Measurements from ENCODE around the gene HOXA5.

Gene HOXA5

GRCh38 chr7:27116031-27116961 is 27.2 kb downstream of the HOXA5 start (continued):
- no peak for TF ChIP-seq ZNF488 (tag by site-specific recombination; IDR thresholded peaks at IDR 0.05)
- TF ChIP-seq ZNF133 (tag by site-specific recombination; IDR thresholded peaks at IDR 0.05), result no peak
- TF ChIP-seq, protein P1, sequence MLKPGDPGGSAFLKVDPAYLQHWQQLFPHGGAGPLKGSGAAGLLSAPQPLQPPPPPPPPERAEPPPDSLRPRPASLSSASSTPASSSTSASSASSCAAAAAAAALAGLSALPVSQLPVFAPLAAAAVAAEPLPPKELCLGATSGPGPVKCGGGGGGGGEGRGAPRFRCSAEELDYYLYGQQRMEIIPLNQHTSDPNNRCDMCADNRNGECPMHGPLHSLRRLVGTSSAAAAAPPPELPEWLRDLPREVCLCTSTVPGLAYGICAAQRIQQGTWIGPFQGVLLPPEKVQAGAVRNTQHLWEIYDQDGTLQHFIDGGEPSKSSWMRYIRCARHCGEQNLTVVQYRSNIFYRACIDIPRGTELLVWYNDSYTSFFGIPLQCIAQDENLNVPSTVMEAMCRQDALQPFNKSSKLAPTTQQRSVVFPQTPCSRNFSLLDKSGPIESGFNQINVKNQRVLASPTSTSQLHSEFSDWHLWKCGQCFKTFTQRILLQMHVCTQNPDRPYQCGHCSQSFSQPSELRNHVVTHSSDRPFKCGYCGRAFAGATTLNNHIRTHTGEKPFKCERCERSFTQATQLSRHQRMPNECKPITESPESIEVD (tag by site-specific recombination; IDR thresholded peaks at IDR 0.05), result peak; percentile 99
- no peak for TF ChIP-seq ZNF354C (tag by site-specific recombination; IDR thresholded peaks at IDR 0.05; ENCODE audit: borderline replicate concordance, low read depth)
- no peak for TF ChIP-seq ZNF707 (tag by site-specific recombination; IDR thresholded peaks at IDR 0.05)
- TF ChIP-seq ZNF335 (tag by site-specific recombination; conservative IDR thresholded peaks at IDR 0.05), result peak; percentile 59
- TF ChIP-seq ZNF221 (tag by site-specific recombination; IDR thresholded peaks at IDR 0.05; ENCODE audit: borderline replicate concordance), result no peak
- TF ChIP-seq ZBTB8A (tag by site-specific recombination; IDR thresholded peaks at IDR 0.05), result peak; percentile 62; the same call in 1 of the 2 replicates
- TF ChIP-seq SCRT2 (tag by site-specific recombination; IDR thresholded peaks at IDR 0.05), result no peak
- TF ChIP-seq ZBTB48 (tag by site-specific recombination; IDR thresholded peaks at IDR 0.05), result no peak
- TF ChIP-seq ZBTB21 (tag by site-specific recombination; IDR thresholded peaks at IDR 0.05), result no peak
- TF ChIP-seq ZNF561 (tag by site-specific recombination; IDR thresholded peaks at IDR 0.05; ENCODE audit: borderline replicate concordance), result 0 out of 2 replicates have a peak, but pooled peaks have one; percentile 62
- TF ChIP-seq ZNF580 (tag by site-specific recombination; IDR thresholded peaks at IDR 0.05), result no peak
- no peak for TF ChIP-seq ZNF560 (tag by site-specific recombination; IDR thresholded peaks at IDR 0.05; ENCODE audit: borderline replicate concordance)
- TF ChIP-seq ZNF449 (tag by site-specific recombination; IDR thresholded peaks at IDR 0.05), result no peak
- TF ChIP-seq ZNF791 (tag by site-specific recombination; IDR thresholded peaks at IDR 0.05), result no peak
- TF ChIP-seq ZNF169 (tag by site-specific recombination; IDR thresholded peaks at IDR 0.05), result no peak
- no peak for TF ChIP-seq EGR2 (tag by site-specific recombination; IDR thresholded peaks at IDR 0.05; ENCODE audit: low read depth)
- TF ChIP-seq ZIC2 (tag by site-specific recombination; IDR thresholded peaks at IDR 0.05), result no peak
- TF ChIP-seq ZNF19 (tag by site-specific recombination; IDR thresholded peaks at IDR 0.05; ENCODE audit: low read depth), result no peak
- TF ChIP-seq KLF7 (tag by site-specific recombination; IDR thresholded peaks at IDR 0.05; ENCODE audit: borderline replicate concordance), result no peak
- TF ChIP-seq ZNF248 (tag by site-specific recombination; IDR thresholded peaks at IDR 0.05), result no peak
- TF ChIP-seq ZNF341 (tag by site-specific recombination; IDR thresholded peaks at IDR 0.05; ENCODE audit: low read depth), result peak; percentile 38; the same call in 1 of the 2 replicates
- no peak for TF ChIP-seq ZNF37A (tag by site-specific recombination; IDR thresholded peaks at IDR 0.05)
- TF ChIP-seq SP2 (tag by site-specific recombination; IDR thresholded peaks at IDR 0.05), result no peak
- TF ChIP-seq, protein P2, sequence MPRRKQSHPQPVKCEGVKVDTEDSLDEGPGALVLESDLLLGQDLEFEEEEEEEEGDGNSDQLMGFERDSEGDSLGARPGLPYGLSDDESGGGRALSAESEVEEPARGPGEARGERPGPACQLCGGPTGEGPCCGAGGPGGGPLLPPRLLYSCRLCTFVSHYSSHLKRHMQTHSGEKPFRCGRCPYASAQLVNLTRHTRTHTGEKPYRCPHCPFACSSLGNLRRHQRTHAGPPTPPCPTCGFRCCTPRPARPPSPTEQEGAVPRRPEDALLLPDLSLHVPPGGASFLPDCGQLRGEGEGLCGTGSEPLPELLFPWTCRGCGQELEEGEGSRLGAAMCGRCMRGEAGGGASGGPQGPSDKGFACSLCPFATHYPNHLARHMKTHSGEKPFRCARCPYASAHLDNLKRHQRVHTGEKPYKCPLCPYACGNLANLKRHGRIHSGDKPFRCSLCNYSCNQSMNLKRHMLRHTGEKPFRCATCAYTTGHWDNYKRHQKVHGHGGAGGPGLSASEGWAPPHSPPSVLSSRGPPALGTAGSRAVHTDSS (tag by site-specific recombination; IDR thresholded peaks at IDR 0.05), result no peak
- TF ChIP-seq, protein P3, sequence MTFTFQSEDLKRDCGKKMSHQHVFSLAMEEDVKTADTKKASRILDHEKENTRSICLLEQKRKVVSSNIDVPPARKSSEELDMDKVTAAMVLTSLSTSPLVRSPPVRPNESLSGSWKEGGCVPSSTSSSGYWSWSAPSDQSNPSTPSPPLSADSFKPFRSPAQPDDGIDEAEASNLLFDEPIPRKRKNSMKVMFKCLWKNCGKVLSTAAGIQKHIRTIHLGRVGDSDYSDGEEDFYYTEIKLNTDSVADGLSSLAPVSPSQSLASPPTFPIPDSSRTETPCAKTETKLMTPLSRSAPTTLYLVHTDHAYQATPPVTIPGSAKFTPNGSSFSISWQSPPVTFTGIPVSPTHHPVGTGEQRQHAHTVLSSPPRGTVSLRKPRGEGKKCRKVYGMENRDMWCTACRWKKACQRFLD (tag by site-specific recombination; IDR thresholded peaks at IDR 0.05), result no peak
- no peak for TF ChIP-seq HOXA7 (CRISPR knock-in tag; IDR thresholded peaks at IDR 0.05; ENCODE audit: borderline replicate concordance)
- TF ChIP-seq ZNF529 (tag by site-specific recombination; IDR thresholded peaks at IDR 0.05; ENCODE audit: insufficient replicate concordance), result no peak
- TF ChIP-seq ZNF184 (tag by site-specific recombination; IDR thresholded peaks at IDR 0.05), result no peak
- TF ChIP-seq, protein P4, sequence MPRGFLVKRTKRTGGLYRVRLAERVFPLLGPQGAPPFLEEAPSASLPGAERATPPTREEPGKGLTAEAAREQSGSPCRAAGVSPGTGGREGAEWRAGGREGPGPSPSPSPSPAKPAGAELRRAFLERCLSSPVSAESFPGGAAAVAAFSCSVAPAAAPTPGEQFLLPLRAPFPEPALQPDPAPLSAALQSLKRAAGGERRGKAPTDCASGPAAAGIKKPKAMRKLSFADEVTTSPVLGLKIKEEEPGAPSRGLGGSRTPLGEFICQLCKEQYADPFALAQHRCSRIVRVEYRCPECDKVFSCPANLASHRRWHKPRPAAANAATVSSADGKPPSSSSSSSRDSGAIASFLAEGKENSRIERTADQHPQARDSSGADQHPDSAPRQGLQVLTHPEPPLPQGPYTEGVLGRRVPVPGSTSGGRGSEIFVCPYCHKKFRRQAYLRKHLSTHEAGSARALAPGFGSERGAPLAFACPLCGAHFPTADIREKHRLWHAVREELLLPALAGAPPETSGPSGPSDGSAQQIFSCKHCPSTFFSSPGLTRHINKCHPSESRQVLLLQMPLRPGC (tag by site-specific recombination; IDR thresholded peaks at IDR 0.05), result no peak
